ENCODE measurements around the gene CELA1.

CELA1 gene

GRCh38 chr12:51390457-51390856, 44.0 kb upstream of the CELA1 start:
- DNase-seq (ENCODE audit: low read depth in 1 of 2, low spot score in 1 of 2), result no peak
- peak overlapping the region; percentile 72 for H3K4me3 ChIP-seq (replicated peaks; ENCODE audit: insufficient read depth, low read length)
- H3K27me3 ChIP-seq (ENCODE audit: insufficient read depth, poor library complexity, severe bottlenecking), result no peaks in the 10 kb centered on the region
- H3K27ac ChIP-seq (replicated peaks), result peak overlapping the region; percentile 70
- TF ChIP-seq SPI1 (IDR thresholded peaks at IDR 0.05; ENCODE audit: borderline replicate concordance, low read depth) (no peak), GABPA (IDR thresholded peaks at IDR 0.05; ENCODE audit: low read depth) (no peak), POLR2AphosphoS5 (IDR thresholded peaks at IDR 0.05; ENCODE audit: low read depth) (no peak), CTCF (IDR thresholded peaks at IDR 0.05; ENCODE audit: insufficient read depth, low read length) (no peak)
- TF ChIP-seq, protein P1, sequence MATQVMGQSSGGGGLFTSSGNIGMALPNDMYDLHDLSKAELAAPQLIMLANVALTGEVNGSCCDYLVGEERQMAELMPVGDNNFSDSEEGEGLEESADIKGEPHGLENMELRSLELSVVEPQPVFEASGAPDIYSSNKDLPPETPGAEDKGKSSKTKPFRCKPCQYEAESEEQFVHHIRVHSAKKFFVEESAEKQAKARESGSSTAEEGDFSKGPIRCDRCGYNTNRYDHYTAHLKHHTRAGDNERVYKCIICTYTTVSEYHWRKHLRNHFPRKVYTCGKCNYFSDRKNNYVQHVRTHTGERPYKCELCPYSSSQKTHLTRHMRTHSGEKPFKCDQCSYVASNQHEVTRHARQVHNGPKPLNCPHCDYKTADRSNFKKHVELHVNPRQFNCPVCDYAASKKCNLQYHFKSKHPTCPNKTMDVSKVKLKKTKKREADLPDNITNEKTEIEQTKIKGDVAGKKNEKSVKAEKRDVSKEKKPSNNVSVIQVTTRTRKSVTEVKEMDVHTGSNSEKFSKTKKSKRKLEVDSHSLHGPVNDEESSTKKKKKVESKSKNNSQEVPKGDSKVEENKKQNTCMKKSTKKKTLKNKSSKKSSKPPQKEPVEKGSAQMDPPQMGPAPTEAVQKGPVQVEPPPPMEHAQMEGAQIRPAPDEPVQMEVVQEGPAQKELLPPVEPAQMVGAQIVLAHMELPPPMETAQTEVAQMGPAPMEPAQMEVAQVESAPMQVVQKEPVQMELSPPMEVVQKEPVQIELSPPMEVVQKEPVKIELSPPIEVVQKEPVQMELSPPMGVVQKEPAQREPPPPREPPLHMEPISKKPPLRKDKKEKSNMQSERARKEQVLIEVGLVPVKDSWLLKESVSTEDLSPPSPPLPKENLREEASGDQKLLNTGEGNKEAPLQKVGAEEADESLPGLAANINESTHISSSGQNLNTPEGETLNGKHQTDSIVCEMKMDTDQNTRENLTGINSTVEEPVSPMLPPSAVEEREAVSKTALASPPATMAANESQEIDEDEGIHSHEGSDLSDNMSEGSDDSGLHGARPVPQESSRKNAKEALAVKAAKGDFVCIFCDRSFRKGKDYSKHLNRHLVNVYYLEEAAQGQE (IDR thresholded peaks at IDR 0.05; ENCODE audit: insufficient replicate concordance, low read depth), result no peak

GRCh38 chr12:51389302-51389999, 43.0 kb upstream of the CELA1 start:
- TF ChIP-seq, protein P1 (IDR thresholded peaks at IDR 0.05; ENCODE audit: insufficient replicate concordance, low read depth), result no peak
- no peak for TF ChIP-seq POLR2AphosphoS5 (IDR thresholded peaks at IDR 0.05; ENCODE audit: low read depth)
- Histone ChIP-seq H3K4me3 (replicated peaks; ENCODE audit: insufficient read depth, low read length) (no peak overlapping the region), H3K27ac (replicated peaks) (no peak overlapping the region), H3K27me3 (ENCODE audit: insufficient read depth, poor library complexity, severe bottlenecking) (no peaks in the 10 kb centered on the region)
- DNase-seq (ENCODE audit: low read depth in 1 of 2, low spot score in 1 of 2), result no peak

GRCh38 chr12:51388846-51389245, 42.4 kb upstream of the CELA1 start:
- no peaks in the 10 kb centered on the region for H3K27me3 ChIP-seq (ENCODE audit: insufficient read depth, poor library complexity, severe bottlenecking)
- peak overlapping the region; percentile 46 for H3K27ac ChIP-seq (replicated peaks)
- no peak for DNase-seq (ENCODE audit: low read depth in 1 of 2, low spot score in 1 of 2)
- no peak overlapping the region for H3K4me3 ChIP-seq (replicated peaks; ENCODE audit: insufficient read depth, low read length)
- TF ChIP-seq GABPA (IDR thresholded peaks at IDR 0.05; ENCODE audit: low read depth) (no peak), SPI1 (IDR thresholded peaks at IDR 0.05; ENCODE audit: borderline replicate concordance, low read depth) (no peak), CTCF (IDR thresholded peaks at IDR 0.05; ENCODE audit: insufficient read depth, low read length) (no peak), POLR2AphosphoS5 (IDR thresholded peaks at IDR 0.05; ENCODE audit: low read depth) (no peak)
- TF ChIP-seq, protein P1 (IDR thresholded peaks at IDR 0.05; ENCODE audit: insufficient replicate concordance, low read depth), result no peak

All from HL-60 (cell line).